Spleen (tissue), 7 donors: ENCODE results near the gene MPPE1.

ENCODE experiments used
- CTCF ChIP-seq, 11 experiments: fragments of 200-600 bp in 7 of 11; fragments of 450-650 bp in 4 of 11; sonication (generic) in 4 of 11; IDR thresholded peaks in 8 of 11; conservative IDR thresholded peaks in 3 of 11; 1 replicate in 7 of 11; 2 replicates in 4 of 11; pipeline versions ENCODE4 v1.4.0 to v1.8.0; 2016 to 2021; ENCODE audit warnings: antibody characterized with exemption in 11 of 11, inconsistent platforms in 4 of 11, mild to moderate bottlenecking in 1 of 11
- POLR2AphosphoS5 ChIP-seq, 3 donors: sonication (generic); formaldehyde crosslinking; IDR thresholded peaks; one replicate each; pipeline ENCODE4 v1.5.1; 2017; ENCODE audit warnings: antibody characterized with exemption in 3 of 3
- donor health status: DM: no; HTN: no; CAD: no; lungs with moderate emphysema.
- donor health status: DM: no; HTN: no; CAD: no.
- donor health status: DM: no; HTN: no; CAD: no.

GRCh38 chr18:11883153-11883552 is 25.0 kb downstream of the MPPE1 start:
- TF ChIP-seq CTCF (IDR thresholded peaks at IDR 0.05 in 8 of 11, conservative IDR thresholded peaks at IDR 0.05 in 3 of 11) = no peak
- TF ChIP-seq POLR2AphosphoS5 (IDR thresholded peaks at IDR 0.05) = no peak
